A549 treated with CpdA at 1 μM for 4 hours (cell line): ENCODE data around the gene ANXA3. TPM values are rescaled to one million over a fixed set of nuclear protein-coding genes. Genes with fewer than 3 reads are reported as not detected.

Source experiments
- total RNA-seq: library from RNA; stranded (reverse); fragments of 200-300 nt; extraction: Qiagen RNA extraction; gene quantifications from 5 replicates; pipeline ENCODE4 v1.2.3, GENCODE V29; 2022; ENCODE audit warnings: low read depth

Gene ANXA3
- 57.0 to 72.4 TPM (median 59.0 TPM) in 5 replicates for total RNA-seq

DNA sequence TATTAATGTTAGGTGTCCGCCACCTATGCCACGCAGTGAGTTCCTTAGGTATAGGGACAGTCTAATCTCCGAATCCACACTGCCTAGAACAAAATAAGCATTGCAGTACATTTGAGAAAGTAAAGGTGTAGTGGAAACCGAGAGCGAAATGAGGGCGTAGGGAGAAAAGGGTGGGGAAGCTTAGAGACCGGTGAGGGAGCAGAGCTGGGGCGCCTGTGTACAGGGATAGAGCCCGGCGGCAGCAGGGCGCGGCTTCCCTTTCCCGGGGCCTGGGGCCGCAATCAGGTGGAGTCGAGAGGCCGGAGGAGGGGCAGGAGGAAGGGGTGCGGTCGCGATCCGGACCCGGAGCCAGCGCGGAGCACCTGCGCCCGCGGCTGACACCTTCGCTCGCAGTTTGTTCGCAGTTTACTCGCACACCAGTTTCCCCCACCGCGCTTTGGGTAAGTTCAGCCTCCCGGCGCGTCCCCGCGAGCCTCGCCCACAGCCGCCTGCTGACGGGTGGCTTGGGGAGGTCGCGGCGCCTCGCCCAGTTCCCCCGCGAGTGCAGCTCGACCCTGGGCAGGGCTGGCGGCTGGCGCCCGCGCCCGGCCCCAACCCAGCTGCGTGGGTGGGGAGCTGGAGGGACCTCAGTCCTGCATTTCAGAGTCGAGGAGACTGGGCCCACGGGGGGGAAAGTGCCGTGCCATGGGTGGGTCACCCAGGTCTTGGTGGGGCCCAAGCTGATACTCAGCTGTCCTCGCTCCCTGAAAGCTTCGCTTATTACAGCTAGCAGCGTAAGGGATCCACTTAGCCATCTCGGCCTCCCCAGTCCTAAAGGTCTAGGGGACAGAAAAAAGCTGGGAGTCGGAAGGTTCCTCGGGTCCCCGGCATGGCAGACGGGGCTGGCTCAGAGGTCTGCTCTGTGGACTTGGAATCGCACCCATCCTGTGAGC lies at the start of gene ANXA3:
Gene ANXA3 (plus strand): TSS at position 351 of the 932 bp plus-strand sequence. CDS start 2,704 bp downstream, outside the sequence.

Other genes with a start within 250 kb of the ANXA3 start
- 10.0 to 12.5 TPM (median 11.5 TPM) in 5 replicates for gene BMP2K, start 224.6 kb downstream of the ANXA3 start, total RNA-seq